ENCODE results near the gene TWIST2.

DNA sequence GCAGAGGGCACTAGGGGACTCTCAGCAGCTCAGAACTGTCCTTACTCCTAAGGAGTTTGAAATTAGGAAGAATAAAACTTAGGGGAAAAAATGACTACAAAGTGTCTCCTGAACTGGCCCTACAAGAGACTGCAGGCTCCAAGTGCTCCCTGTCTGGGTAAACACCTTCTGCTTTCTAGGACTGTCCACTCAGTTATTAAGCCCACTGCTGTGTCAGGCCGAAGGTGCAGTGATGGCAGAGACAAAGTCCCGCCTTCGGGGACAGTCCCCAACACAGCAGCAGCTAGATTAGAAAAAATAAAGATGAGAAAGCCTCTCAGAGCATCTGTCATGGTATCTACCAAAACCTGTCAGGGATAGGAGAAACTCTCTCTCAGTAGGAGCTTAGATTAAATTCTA is 28.3 kb downstream of the TWIST2 start:
- TF ChIP-seq EZH2 (IDR thresholded peaks at IDR 0.05): no peak
- no peak for TF ChIP-seq FOXP2 (optimal IDR thresholded peaks at IDR 0.05; ENCODE audit: control extremely low read depth, extremely low read length, insufficient read depth)
